ENCODE measurements around the gene PGLYRP2. TPM values are rescaled to one million over a fixed set of nuclear protein-coding genes. Genes with fewer than 3 reads are reported as not detected.

Gene PGLYRP2
- total RNA-seq, 1 donor from 2014 or later = 1.1 TPM

GRCh38 chr19:15439821-15440641 is 39.3 kb downstream of the PGLYRP2 start:
- no peak for DNase-seq

- no peak for DNase-seq
These were observed 40.1 kb downstream of the PGLYRP2 start for GRCh38 chr19:15439078-15439799.

- DNase-seq = no peak
These were observed 40.7 kb downstream of the PGLYRP2 start for GRCh38 chr19:15438577-15438976.

- DNase-seq = no peak
These were observed 41.2 kb downstream of the PGLYRP2 start for GRCh38 chr19:15438124-15438496.

- peak; percentile 25 for DNase-seq
These were observed 41.8 kb downstream of the PGLYRP2 start for GRCh38 chr19:15437355-15438123.

- DNase-seq = no peak
These were observed 42.5 kb downstream of the PGLYRP2 start for GRCh38 chr19:15436826-15437110.

GRCh38 chr19:15436012-15436825 is 43.1 kb downstream of the PGLYRP2 start:
- no peak for DNase-seq

GRCh38 chr19:15433519-15434069 is 45.7 kb downstream of the PGLYRP2 start:
- no peak for DNase-seq

- DNase-seq = peak; percentile 91
These were observed 46.4 kb downstream of the PGLYRP2 start for GRCh38 chr19:15432629-15433518.

- DNase-seq = no peak
These were observed 47.2 kb downstream of the PGLYRP2 start for GRCh38 chr19:15432018-15432494.

GRCh38 chr19:15431396-15432017 is 47.8 kb downstream of the PGLYRP2 start:
- DNase-seq = no peak

- DNase-seq = no peak
These were observed 48.7 kb downstream of the PGLYRP2 start for GRCh38 chr19:15430526-15431120.

- no peak for DNase-seq
These were observed 49.4 kb downstream of the PGLYRP2 start for GRCh38 chr19:15429825-15430467.

- DNase-seq = no peak
These were observed 50.1 kb downstream of the PGLYRP2 start for GRCh38 chr19:15428956-15429824.

GRCh38 chr19:15427991-15428471 is 51.3 kb downstream of the PGLYRP2 start:
- no peak for DNase-seq

- DNase-seq = no peak
These were observed 52.0 kb downstream of the PGLYRP2 start for GRCh38 chr19:15427350-15427700.

- DNase-seq = no peak
These were observed 52.6 kb downstream of the PGLYRP2 start for GRCh38 chr19:15426485-15427349.

Data from skin of body (tissue), 2 donors.